RWPE1 (cell line): ENCODE measurements around the gene GUCY1A2.

ENCODE experiments used
- CTCF ChIA-PET: fragments of 350-600 bp; sonication (Branson Sonifier 250); formaldehyde crosslinking; extraction: SDS; loops from one replicate; lab custom pipeline; 2021; lab: Yijun Ruan, JAX
- POLR2A ChIA-PET: fragments of 400-600 bp; formaldehyde crosslinking; extraction: SDS; loops from one replicate; lab custom pipeline; 2020; ENCODE audit warnings: antibody characterized with exemption; ENCODE audit not compliant: low non-redundant PET; lab: Yijun Ruan, JAX
- DNase-seq: peaks from one replicate; pipeline ENCODE4 v3.0.0; 2012; ENCODE audit warnings: low spot score
- H3K27ac ChIP-seq: fragments of 450-650 bp; 2 replicates; pipeline ENCODE4 v1.5.1; 2017
- TF ChIP-seq, protein P1 (sequence below): fragments of 450-650 bp; conservative IDR thresholded peaks from 2 replicates; pipeline ENCODE4 v1.5.1; 2017; ENCODE audit warnings: low read depth, mild to moderate bottlenecking

Gene GUCY1A2

DNA sequence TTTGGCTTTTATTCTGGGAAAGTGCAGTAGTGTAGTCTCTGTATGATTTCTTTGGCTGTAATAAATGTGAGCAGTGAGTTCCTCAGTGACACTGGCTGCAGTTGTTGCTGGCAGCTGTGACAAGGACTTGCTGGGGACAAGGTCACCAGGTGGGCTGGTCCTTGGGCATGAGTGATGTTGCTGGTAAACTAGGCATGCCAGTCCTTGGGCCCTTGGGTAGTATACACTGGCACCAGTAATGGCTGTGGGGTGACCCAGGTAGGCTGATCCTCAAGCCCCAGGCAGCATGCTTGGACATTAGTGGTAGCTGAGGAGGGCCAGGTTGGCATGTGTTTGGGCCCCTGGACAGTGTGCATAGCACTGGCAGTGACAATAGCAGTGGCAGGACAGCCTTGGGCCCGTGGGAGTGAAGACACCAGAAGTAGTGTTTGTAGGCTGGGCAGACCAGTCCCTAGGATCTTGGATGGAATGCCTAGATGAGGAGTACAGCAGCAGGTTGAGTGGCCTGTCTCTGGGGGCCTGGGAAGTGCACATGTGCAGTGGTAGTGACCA, 164.3 kb downstream of the GUCY1A2 start:
- ChIA-PET CTCF (no interaction called here), POLR2A (no interaction called here)
- H3K27ac ChIP-seq = no peak overlapping the region
- TF ChIP-seq, protein P1, sequence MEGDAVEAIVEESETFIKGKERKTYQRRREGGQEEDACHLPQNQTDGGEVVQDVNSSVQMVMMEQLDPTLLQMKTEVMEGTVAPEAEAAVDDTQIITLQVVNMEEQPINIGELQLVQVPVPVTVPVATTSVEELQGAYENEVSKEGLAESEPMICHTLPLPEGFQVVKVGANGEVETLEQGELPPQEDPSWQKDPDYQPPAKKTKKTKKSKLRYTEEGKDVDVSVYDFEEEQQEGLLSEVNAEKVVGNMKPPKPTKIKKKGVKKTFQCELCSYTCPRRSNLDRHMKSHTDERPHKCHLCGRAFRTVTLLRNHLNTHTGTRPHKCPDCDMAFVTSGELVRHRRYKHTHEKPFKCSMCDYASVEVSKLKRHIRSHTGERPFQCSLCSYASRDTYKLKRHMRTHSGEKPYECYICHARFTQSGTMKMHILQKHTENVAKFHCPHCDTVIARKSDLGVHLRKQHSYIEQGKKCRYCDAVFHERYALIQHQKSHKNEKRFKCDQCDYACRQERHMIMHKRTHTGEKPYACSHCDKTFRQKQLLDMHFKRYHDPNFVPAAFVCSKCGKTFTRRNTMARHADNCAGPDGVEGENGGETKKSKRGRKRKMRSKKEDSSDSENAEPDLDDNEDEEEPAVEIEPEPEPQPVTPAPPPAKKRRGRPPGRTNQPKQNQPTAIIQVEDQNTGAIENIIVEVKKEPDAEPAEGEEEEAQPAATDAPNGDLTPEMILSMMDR = no peak
- DNase-seq = no peak

DNA sequence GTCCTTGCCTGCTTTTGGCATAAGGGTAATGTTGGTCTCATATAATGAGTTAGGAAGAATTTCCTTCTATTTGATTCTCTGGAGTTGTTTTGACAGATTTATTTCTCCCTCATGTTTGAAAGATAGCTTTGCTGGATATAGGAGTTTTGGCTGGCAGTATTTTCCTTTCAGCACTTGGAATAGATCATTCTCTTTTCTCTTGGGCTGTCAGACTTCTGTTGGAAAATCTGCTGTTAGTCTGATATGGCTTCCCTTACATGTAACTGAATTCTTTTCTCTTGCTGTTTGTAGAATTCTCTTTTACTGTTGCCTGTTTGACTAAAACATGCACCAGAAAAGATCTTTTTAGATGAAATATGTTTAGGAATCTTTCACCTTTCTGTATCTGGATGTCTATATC, 165.5 kb downstream of the GUCY1A2 start:
- DNase-seq = no peak
- ChIA-PET CTCF (no interaction called here), POLR2A (no interaction called here)
- no peak overlapping the region for H3K27ac ChIP-seq
- TF ChIP-seq, protein P1 = no peak

DNA sequence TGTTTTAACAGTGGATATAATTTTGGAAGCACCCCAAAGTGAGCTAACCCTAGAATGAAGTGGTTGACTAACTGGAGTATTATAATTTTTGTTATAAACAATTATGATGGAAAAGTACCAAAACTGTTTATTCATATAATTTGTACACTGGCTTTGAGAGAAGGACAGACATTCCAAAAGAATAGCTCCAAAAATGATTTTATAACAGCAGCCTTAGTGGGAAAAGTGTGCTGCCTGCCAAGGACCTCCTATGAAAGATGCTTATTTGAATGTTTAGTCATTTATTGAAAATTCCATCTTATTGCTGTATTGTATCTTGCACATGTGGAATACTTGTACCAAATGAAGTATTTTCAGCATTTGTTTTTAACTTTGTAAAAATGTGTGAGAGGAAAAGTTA, 169.8 kb downstream of the GUCY1A2 start:
- ChIA-PET POLR2A (no interaction called here), CTCF (interaction anchor here (0.6 kb wide), 1 partner anchor 31 kb away, joined by 3 read pairs; no protein-coding TSS in a partner anchor)
- H3K27ac ChIP-seq = no peak overlapping the region
- TF ChIP-seq, protein P1 = no peak
- no peak for DNase-seq

DNA sequence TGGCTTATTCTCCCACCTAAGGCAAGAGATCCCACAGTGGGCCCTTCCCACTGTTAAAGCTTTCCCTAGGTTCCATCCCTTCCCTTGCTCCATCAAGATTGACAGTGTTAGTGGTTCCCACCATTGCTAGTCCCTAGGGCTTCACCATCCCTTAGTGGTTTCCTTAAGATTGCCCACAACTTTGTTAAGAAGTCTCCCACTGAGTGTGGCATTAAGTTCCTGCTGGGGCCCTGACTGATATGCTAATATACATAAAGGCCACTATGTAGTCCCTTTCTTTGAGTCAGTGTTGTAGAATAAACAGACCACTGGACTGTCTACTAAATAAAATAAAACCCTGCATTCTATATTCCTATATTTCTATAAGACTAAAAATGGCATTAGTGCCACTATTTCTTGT, 176.1 kb downstream of the GUCY1A2 start:
- no peak overlapping the region for H3K27ac ChIP-seq
- DNase-seq = no peak
- ChIA-PET CTCF (no interaction called here), POLR2A (no interaction called here)
- TF ChIP-seq, protein P1 = no peak

DNA sequence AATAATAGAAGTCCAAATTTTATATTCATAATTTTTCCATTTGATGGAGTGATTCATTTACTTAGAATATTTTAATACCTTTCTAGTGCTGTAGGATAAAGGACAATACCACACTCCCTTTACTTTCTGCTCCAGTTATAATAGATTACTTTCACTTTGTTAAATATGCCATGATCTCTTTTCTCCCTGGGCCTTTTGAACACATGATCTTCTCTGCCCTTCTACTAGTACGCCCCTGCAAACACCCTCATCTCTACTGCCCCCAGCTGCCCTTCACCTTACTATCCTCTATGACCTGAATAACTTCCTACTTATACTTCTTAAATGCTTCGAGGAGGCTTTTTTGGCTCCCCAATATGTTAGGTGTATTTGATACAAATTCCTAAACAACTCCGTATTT, 177.3 kb downstream of the GUCY1A2 start:
- no peak for DNase-seq
- TF ChIP-seq, protein P1 = no peak
- ChIA-PET POLR2A (no interaction called here), CTCF (no interaction called here)
- H3K27ac ChIP-seq = no peak overlapping the region

DNA sequence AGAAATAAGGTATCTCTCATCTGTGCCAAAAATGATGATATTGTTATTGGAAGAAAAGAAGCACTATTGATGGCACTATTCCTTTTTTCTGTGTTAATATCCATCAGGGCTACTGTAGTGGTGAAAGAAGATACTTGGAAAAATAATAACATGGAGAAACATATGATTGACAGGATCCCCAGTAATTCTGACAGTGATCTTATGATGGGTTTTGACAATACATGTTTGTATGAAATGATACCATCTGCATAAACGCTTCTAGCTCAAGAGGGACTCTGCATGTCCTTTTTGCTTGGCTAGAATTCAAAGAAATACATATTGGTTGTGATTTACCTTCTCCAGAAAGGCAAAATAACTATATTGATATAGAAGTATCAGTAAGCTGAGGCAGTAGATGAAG, 178.1 kb downstream of the GUCY1A2 start:
- no peak overlapping the region for H3K27ac ChIP-seq
- TF ChIP-seq, protein P1 = no peak
- DNase-seq = no peak
- POLR2A ChIA-PET = no interaction called here
- CTCF ChIA-PET = interaction anchor here (0.7 kb wide), 1 partner anchor 306 kb away, joined by 4 read pairs; no protein-coding TSS in a partner anchor

DNA sequence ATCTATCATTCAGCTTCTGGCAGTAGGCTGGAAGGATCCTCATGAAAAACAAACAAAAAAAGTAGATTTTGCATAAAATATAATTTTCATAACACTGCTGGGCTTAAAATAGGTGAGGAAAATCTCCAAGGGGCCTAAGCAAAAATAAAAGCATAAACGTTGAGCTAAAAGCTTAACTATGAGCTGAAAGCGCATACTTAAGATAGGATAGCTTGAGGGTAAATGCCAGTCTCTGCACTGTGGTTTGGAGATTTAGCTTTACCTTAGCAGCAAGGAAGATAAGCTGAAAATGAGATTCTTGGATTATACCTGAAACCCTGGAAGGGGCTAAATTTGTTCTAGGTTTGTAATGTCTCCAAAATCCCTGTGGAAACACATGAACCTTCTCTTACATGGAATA, 183.7 kb downstream of the GUCY1A2 start:
- TF ChIP-seq, protein P1 = no peak
- POLR2A ChIA-PET = no interaction called here
- CTCF ChIA-PET = no interaction called here
- no peak overlapping the region for H3K27ac ChIP-seq
- DNase-seq = no peak
